Lung (tissue), 12 donors: ENCODE data around the gene DNMT3A. TPM values are rescaled to one million over a fixed set of nuclear protein-coding genes. Genes with fewer than 3 reads are reported as not detected.

Source experiments
- ATAC-seq: fragments of 200-7000 bp; cut with Tn5 transposase; one replicate; pipeline ENCODE4 v1.9.1; 2020; ENCODE audit warnings: moderate number of reproducible peaks; ENCODE audit not compliant: insufficient read depth, low FRiP score
- DNase-seq, 3 donors: peaks; one replicate each; pipeline ENCODE4 v3.0.0-alpha.2; 2013 to 2017
- H3K27ac ChIP-seq, 2 donors: one replicate each; pipeline ENCODE4 v1.5.1; 2013; ENCODE audit warnings: mild to moderate bottlenecking in 2 of 2, moderate library complexity in 2 of 2, control low read depth in 1 of 2, inconsistent platforms in 1 of 2, low read depth in 1 of 2, low read length in 1 of 2
- H3K27me3 ChIP-seq, 3 donors: one replicate each; pipeline ENCODE4 v1.5.1; 2013; ENCODE audit warnings: low read length in 2 of 3; ENCODE audit not compliant: control insufficient read depth in 3 of 3, insufficient read depth in 3 of 3
- H3K36me3 ChIP-seq, 4 donors: one replicate each; pipeline ENCODE4 v1.5.1; 2013; ENCODE audit warnings: low read length in 4 of 4, mild to moderate bottlenecking in 1 of 4, moderate library complexity in 1 of 4; ENCODE audit not compliant: control insufficient read depth in 4 of 4, insufficient read depth in 4 of 4
- H3K4me1 ChIP-seq, 5 donors: one replicate each; pipeline ENCODE4 v1.5.1; 2013; ENCODE audit warnings: low read length in 5 of 5, mild to moderate bottlenecking in 2 of 5, moderate library complexity in 1 of 5; ENCODE audit not compliant: control insufficient read depth in 5 of 5, insufficient read depth in 5 of 5
- H3K4me3 ChIP-seq: one replicate; pipeline ENCODE4 v1.5.1; 2013; ENCODE audit warnings: mild to moderate bottlenecking, control low read depth, moderate library complexity
- H3K9ac ChIP-seq, 2 donors: one replicate each; pipeline ENCODE4 v1.5.1; 2013; ENCODE audit warnings: low read length in 2 of 2, control low read depth in 1 of 2; ENCODE audit not compliant: insufficient read depth in 1 of 2
- H3K9me3 ChIP-seq, 4 donors: one replicate each; pipeline ENCODE4 v1.5.1; 2013; ENCODE audit warnings: low read length in 3 of 4, mild to moderate bottlenecking in 1 of 4, moderate library complexity in 1 of 4; ENCODE audit not compliant: control insufficient read depth in 4 of 4, insufficient read depth in 3 of 4
- WGBS, 2 donors: extraction: QIAGEN DNeasy Blood & Tissue Kit; methylation state at CpG; one replicate each; pipeline ENCODE4 v1.1.7; 2013; 5-methylcytosine and 5-hydroxymethylcytosine counted together
- polyA plus RNA-seq, 2 donors: library from polyadenylated mRNA; stranded (reverse); fragments of 200-250 nt; gene quantifications; one replicate each; pipeline ENCODE4 v1.2.1, GENCODE V29; 2013
- total RNA-seq, 2 donors: library from RNA; depleted of rRNA in 1 of 2; stranded (reverse); fragments of >200 nt in 1 of 2; gene quantifications; one replicate each; pipeline ENCODE4 v1.2.1, GENCODE V29; 2014 to 2021
- TF ChIP-seq, protein P1 (sequence below): IDR thresholded peaks from 2 replicates; pipeline ENCODE4 v1.5.1; 2012; ENCODE audit warnings: mild to moderate bottlenecking; ENCODE audit errors: control extremely low read depth, extremely low read depth
- donor health status: control.
- donor health status: control.
- donor health status: Bipolar disorder and iron deficiency.
- donor health status: healthy.
- donor health status: DM: yes; HTN: yes; CAD: no.

DNMT3A gene
- total and polyA plus RNA-seq, 4 donors, result 9.2 to 61.0 (median 26.9) TPM

DNA sequence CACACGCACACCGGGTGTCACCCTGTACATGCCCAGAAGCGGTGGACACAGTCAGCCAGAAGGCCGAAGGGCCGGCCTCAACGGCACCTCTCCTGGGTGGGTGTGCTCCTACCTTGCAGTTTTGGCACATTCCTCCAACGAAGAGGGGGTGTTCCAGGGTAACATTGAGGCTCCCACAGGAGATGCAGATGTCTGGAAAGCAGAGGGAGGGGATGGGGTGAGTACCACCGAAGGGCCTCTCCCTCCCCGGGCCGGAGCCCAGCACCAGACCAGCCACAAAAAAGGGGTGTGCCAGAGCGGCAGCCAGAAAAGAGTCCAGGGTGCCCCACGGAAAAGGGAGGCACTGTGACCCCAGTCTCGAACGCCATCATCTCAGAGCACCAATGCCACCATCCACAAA is 96.6 kb downstream of the DNMT3A start:
- TF ChIP-seq, protein P1, sequence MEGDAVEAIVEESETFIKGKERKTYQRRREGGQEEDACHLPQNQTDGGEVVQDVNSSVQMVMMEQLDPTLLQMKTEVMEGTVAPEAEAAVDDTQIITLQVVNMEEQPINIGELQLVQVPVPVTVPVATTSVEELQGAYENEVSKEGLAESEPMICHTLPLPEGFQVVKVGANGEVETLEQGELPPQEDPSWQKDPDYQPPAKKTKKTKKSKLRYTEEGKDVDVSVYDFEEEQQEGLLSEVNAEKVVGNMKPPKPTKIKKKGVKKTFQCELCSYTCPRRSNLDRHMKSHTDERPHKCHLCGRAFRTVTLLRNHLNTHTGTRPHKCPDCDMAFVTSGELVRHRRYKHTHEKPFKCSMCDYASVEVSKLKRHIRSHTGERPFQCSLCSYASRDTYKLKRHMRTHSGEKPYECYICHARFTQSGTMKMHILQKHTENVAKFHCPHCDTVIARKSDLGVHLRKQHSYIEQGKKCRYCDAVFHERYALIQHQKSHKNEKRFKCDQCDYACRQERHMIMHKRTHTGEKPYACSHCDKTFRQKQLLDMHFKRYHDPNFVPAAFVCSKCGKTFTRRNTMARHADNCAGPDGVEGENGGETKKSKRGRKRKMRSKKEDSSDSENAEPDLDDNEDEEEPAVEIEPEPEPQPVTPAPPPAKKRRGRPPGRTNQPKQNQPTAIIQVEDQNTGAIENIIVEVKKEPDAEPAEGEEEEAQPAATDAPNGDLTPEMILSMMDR, result no peak
- H3K4me3 ChIP-seq, result no peak overlapping the region

DNA sequence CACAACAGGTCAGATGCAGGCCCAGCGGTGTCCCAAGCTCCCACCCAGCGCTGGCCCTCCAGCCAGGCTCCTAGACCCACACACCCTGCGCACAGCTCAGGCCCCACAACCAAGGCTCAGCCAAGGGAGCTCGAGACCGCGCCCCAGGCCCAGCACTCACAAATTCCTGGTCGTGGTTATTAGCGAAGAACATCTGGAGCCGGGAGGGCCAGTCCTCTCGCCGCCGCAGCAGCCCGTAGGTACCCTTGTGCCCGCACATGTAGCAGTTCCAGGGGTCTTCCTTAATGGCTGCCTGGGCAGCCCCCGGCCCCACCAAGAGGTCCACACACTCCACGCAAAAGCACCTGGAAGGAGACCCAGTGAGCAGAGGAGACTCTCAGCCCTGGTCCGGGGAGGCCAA is 97.7 kb downstream of the DNMT3A start:
- Histone ChIP-seq H3K4me3 (no peak overlapping the region), H3K27me3 (no peaks in the 10 kb centered on the region), H3K4me1 (peaks cover 0 to 41% (median 14%) of the 10 kb centered on the region in 5 donors), H3K9ac (no peak overlapping the region), H3K27ac (no peak overlapping the region), H3K9me3 (no peaks in the 10 kb centered on the region), H3K36me3 (peaks cover 14 to 80% (median 76%) of the 10 kb centered on the region in 4 donors)
- DNase-seq (no peak), ATAC-seq (no peak)
- 94 to 95% methylated on average over 17 of the region's 17 CpGs for WGBS, 2 donors
- TF ChIP-seq, protein P1, result no peak

More for the DNA sequence above, 96.6 kb downstream of the DNMT3A start:
- Histone ChIP-seq H3K9me3 (no peaks in the 10 kb centered on the region), H3K27me3 (no peaks in the 10 kb centered on the region), H3K4me1 (peaks cover 0 to 44% (median 18%) of the 10 kb centered on the region in 5 donors), H3K36me3 (peaks cover 8 to 74% (median 68%) of the 10 kb centered on the region in 4 donors), H3K27ac (no peak overlapping the region), H3K9ac (no peak overlapping the region)
- 91 to 97% methylated on average over 14 of the region's 14 CpGs for WGBS, 2 donors
- ATAC-seq, result no peak
- no peak for DNase-seq

DNA sequence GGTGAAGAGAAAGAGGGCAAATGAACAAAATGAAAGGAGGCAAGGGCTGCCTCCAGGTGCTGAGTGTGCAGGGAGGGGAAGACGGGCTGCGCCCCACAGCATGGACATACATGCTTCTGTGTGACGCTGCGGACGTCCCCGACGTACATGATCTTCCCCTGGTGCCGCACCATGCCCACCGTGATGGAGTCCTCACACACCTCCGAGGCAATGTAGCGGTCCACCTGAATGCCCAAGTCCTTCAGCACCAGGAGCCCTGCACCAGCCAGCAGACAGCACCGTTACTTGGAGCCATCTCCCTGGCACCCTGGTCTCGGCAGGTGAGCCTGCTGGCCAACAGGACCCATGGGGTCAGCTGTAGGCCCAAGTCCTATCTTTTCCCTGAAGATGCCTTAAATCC is 100.3 kb downstream of the DNMT3A start:
- no peak overlapping the region for H3K27ac ChIP-seq
- H3K9ac ChIP-seq, result no peak overlapping the region
- peaks cover 17 to 84% (median 75%) of the 10 kb centered on the region in 4 donors for H3K36me3 ChIP-seq
- ATAC-seq (no peak), DNase-seq (no peak)
- TF ChIP-seq, protein P1, result no peak
- H3K9me3 ChIP-seq, result no peaks in the 10 kb centered on the region
- WGBS, 2 donors, result 98% methylated on average over 13 of the region's 13 CpGs
- peaks cover 3 to 41% (median 14%) of the 10 kb centered on the region in 5 donors for H3K4me1 ChIP-seq
- H3K27me3 ChIP-seq, result no peaks in the 10 kb centered on the region
- no peak overlapping the region for H3K4me3 ChIP-seq

DNA sequence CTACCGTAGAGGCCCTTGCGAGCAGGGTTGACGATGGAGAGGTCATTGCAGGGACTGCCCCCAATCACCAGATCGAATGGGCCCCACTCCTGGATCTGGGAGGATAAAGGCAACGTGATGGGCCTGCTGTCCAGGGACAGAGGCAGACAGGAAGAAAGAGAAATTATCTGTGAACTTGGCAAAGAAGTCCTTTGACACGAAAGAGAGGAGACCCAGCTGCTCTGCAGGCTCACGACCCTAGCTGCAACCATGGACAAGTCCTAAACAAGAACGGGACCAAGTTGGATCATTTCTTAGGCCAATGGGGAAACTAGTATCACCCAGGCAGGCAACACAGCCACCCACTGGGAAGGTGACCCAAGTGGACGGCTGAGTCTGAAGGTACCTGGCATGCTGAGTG is 101.1 kb downstream of the DNMT3A start:
- Histone ChIP-seq H3K9ac (no peak overlapping the region), H3K9me3 (no peaks in the 10 kb centered on the region), H3K27me3 (no peaks in the 10 kb centered on the region), H3K4me1 (peaks cover 3 to 41% (median 14%) of the 10 kb centered on the region in 5 donors), H3K27ac (no peak overlapping the region), H3K36me3 (peaks cover 17 to 81% (median 70%) of the 10 kb centered on the region in 4 donors), H3K4me3 (no peak overlapping the region)
- ATAC-seq (no peak), DNase-seq (peak; percentile 61 to 87 (median 73))
- TF ChIP-seq, protein P1, result no peak
- 74 to 85% methylated on average over 9 of the region's 9 CpGs for WGBS, 2 donors
